Endothelial cell of umbilical vein (primary cell): ENCODE data around the gene KIF1C. TPM values are rescaled to one million over a fixed set of nuclear protein-coding genes. Genes with fewer than 3 reads are reported as not detected.
A peak's percentile ranks its signal among the peaks of the same experiment; 100 is the strongest.

Experiments used
- BruUV-seq: library from RNA; stranded (reverse); fragments of 400-500 nt; replicated peaks from 2 replicates; lab custom pipeline; 2021; lab: Mats Ljungman, UMichigan
- CTCF ChIA-PET: fragments of 300-600, 350-600 bp; sonication (Branson Sonifier 250); formaldehyde crosslinking; loops from one replicate; lab custom pipeline; 2021; ENCODE audit warnings: antibody characterized with exemption, inconsistent platforms; lab: Charles Lee
- POLR2A ChIA-PET: fragments of 300-600, 350-600 bp; sonication (Branson Sonifier 250); formaldehyde crosslinking; loops from one replicate; lab custom pipeline; 2021; ENCODE audit warnings: antibody characterized with exemption, inconsistent platforms; lab: Charles Lee
- DNase-seq: peaks from one replicate; pipeline ENCODE4 v3.0.0-alpha.2; 2011; ENCODE audit warnings: low read depth, low spot score
- FAIRE-seq: peaks from 2 replicates; lab custom pipeline; 2011; peaks lifted over from hg19 to GRCh38; lab: Jason Lieb, UNC
- H2AFZ ChIP-seq: 2 replicates; pipeline ENCODE4 v1.6.0; 2012; ENCODE audit warnings: low read depth, low read length, control low read depth, inconsistent platforms
- H3K27ac ChIP-seq: 2 replicates; pipeline ENCODE4 v1.5.1; 2011; ENCODE audit warnings: low read depth, mild to moderate bottlenecking, control low read depth, low read length, moderate library complexity; ENCODE audit not compliant: insufficient read depth
- H3K27me3 ChIP-seq, 2 experiments: 2 replicates each; pipeline versions ENCODE4 v1.6.0 to v1.6.1; 2011; ENCODE audit warnings: low read length in 2 of 2, mixed read lengths in 1 of 2; ENCODE audit not compliant: control insufficient read depth in 2 of 2, insufficient read depth in 2 of 2
- H3K36me3 ChIP-seq, 2 experiments: 2 replicates in 1 of 2; 3 replicates in 1 of 2; pipeline ENCODE4 v1.5.1; 2011; ENCODE audit warnings: low read length in 2 of 2, mild to moderate bottlenecking in 1 of 2, moderate library complexity in 1 of 2; ENCODE audit not compliant: control insufficient read depth in 2 of 2, insufficient read depth in 2 of 2; ENCODE audit errors: extremely low read depth in 1 of 2
- H3K4me1 ChIP-seq: 3 replicates; pipeline ENCODE4 v1.5.1; 2011; ENCODE audit warnings: mild to moderate bottlenecking, low read length; ENCODE audit not compliant: control insufficient read depth, insufficient read depth; ENCODE audit errors: extremely low read depth
- H3K4me2 ChIP-seq: 2 replicates; pipeline ENCODE4 v1.6.1; 2011; ENCODE audit warnings: low read length, control low read depth, mixed read lengths; ENCODE audit not compliant: insufficient read depth
- H3K4me3 ChIP-seq, 3 experiments: fragments of 200-600 bp in 1 of 3; sonication (generic), shearing (Covaris generic) in 1 of 3; replicated peaks in 1 of 3; 2 replicates each; pipeline ENCODE4 v1.5.1; 2011 to 2016; ENCODE audit warnings: control low read depth in 3 of 3, low read length in 3 of 3, mild to moderate bottlenecking in 2 of 3, inconsistent platforms in 1 of 3, low read depth in 1 of 3, moderate library complexity in 1 of 3; ENCODE audit not compliant: insufficient read depth in 1 of 3
- H3K79me2 ChIP-seq: 2 replicates; pipeline ENCODE4 v1.6.0; 2012; ENCODE audit warnings: low read length, inconsistent platforms; ENCODE audit not compliant: control insufficient read depth, insufficient read depth
- H3K9ac ChIP-seq: replicated peaks from 2 replicates; pipeline ENCODE3; 2011; ENCODE audit warnings: low read length, control low read depth; ENCODE audit not compliant: insufficient read depth; ENCODE audit errors: extremely low read depth
- H3K9me1 ChIP-seq: replicated peaks from 3 replicates; pipeline ENCODE4 v1.6.0; 2011; ENCODE audit warnings: mild to moderate bottlenecking, low read length; ENCODE audit not compliant: control insufficient read depth, insufficient read depth; ENCODE audit errors: extremely low read depth
- H3K9me3 ChIP-seq: replicated peaks from 2 replicates; pipeline ENCODE4 v1.5.1; 2012; ENCODE audit warnings: low read length, inconsistent platforms; ENCODE audit not compliant: control insufficient read depth, insufficient read depth
- H4K20me1 ChIP-seq: replicated peaks from 2 replicates; pipeline ENCODE3; 2011; ENCODE audit warnings: mild to moderate bottlenecking, low read length; ENCODE audit not compliant: control insufficient read depth, insufficient read depth; ENCODE audit errors: extremely low read depth
- EZH2 ChIP-seq: IDR thresholded peaks from 2 replicates; pipeline ENCODE4 v1.6.1; 2012; ENCODE audit warnings: borderline replicate concordance, low read depth, mild to moderate bottlenecking, moderate library complexity, low read length, inconsistent platforms; ENCODE audit not compliant: severe bottlenecking
- FOS ChIP-seq: IDR thresholded peaks from 2 replicates; pipeline ENCODE4 v1.6.1; 2011; ENCODE audit warnings: mild to moderate bottlenecking, low read length, moderate library complexity, borderline replicate concordance; ENCODE audit not compliant: insufficient read depth
- GATA2 ChIP-seq: IDR thresholded peaks from 2 replicates; pipeline ENCODE4 v1.7.0; 2011; ENCODE audit warnings: low read depth, mild to moderate bottlenecking, moderate library complexity, mixed read lengths, low read length; ENCODE audit not compliant: insufficient read length, insufficient read depth
- JUN ChIP-seq: IDR thresholded peaks from 2 replicates; pipeline ENCODE4 v1.6.1; 2011; ENCODE audit warnings: borderline replicate concordance, low read depth; ENCODE audit not compliant: insufficient read length, insufficient read depth
- MYC ChIP-seq: IDR thresholded peaks from one replicate; pipeline ENCODE4 v1.6.1; 2011; ENCODE audit warnings: mild to moderate bottlenecking, low read depth, low read length
- POLR2A ChIP-seq: IDR thresholded peaks from 2 replicates; pipeline ENCODE4 v1.6.1; 2012; ENCODE audit warnings: low read depth, mild to moderate bottlenecking, control low read depth, low read length
- POLR2AphosphoS5 ChIP-seq: IDR thresholded peaks from 2 replicates; pipeline ENCODE4 v1.6.1; 2012; ENCODE audit warnings: low read depth, mild to moderate bottlenecking, control low read depth, low read length, moderate library complexity; ENCODE audit not compliant: insufficient read depth
- dilution Hi-C: fragments of 300-500 bp; cut with MboI; formaldehyde crosslinking; loops from one replicate; pipeline ENCODE4 v1.15.0; 2019; ENCODE audit warnings: low sequenced_read_pairs; ENCODE audit not compliant: extremely low pct_ligation_motif_present
- intact Hi-C: fragments of 100-400 bp; cut with micrococcal nuclease; formaldehyde crosslinking; loops from one replicate; pipeline ENCODE4 v1.10.0; 2022
- polyA plus RNA-seq, 4 experiments: library from polyadenylated mRNA; depleted of rRNA in 3 of 4; stranded (reverse) in 3 of 4; unstranded in 1 of 4; fragments of >200 nt; gene quantifications; 2 replicates each; pipeline versions ENCODE4 v1.2.1 to v1.2.3, GENCODE V29; 2011 to 2012; ENCODE audit warnings: missing spikeins in 1 of 4
- total RNA-seq: library from RNA; stranded (reverse); gene quantifications from 2 replicates; pipeline ENCODE4 v1.2.3, GENCODE V29; 2021
- TF ChIP-seq, protein P1 (sequence below): IDR thresholded peaks from 2 replicates; pipeline ENCODE4 v1.6.1; 2011; ENCODE audit not compliant: insufficient read depth, insufficient read length
- TF ChIP-seq, protein P2 (sequence below), 2 donors: IDR thresholded peaks; 1 replicate in 1 of 2; 2 replicates in 1 of 2; pipeline ENCODE4 v1.5.1; 2011; ENCODE audit warnings: low read length in 2 of 2, mild to moderate bottlenecking in 2 of 2, moderate library complexity in 2 of 2, control low read depth in 1 of 2, inconsistent platforms in 1 of 2, low read depth in 1 of 2; ENCODE audit not compliant: insufficient read depth in 1 of 2; ENCODE audit errors: extremely low read depth in 1 of 2

Gene KIF1C
- total and polyA plus RNA-seq, 2 donors (not counting 3 experiments of a cell fraction or from before 2014, with no cell fraction given), result 33.6 to 171 TPM

DNA sequence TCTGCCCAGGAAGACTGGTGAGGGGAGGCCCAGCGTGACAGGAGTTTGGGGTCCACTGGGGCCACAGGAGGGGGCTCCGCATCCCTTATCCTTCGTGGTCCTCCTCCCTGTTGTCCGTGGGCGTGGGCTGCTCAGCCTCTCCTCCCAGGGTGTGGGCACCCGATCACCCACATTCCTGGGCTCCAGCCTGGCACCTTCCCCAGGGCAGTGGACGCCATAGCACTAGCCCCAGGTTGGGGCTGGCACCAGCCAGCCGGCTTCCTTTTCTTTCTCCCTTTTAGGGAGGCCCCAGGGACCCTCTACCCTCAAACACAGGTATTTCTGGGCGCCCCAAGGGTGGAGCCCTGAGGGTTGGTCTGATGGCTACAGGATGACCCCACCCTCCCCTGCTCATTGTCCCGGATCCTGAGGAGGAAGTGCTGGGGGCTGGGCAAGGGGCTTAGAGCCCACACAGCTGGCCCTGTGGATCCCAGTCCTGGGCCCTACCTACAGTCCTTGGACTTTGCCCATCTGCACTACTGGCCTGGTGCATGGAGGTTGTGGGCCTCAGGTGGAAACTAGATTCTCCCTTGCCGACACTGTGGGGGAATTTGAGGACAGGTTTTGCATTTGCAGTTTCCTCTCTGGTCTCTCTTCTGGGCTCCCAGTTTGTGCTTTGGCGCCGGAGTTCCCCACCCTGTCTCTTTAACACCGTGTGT, 1.1 kb downstream of the KIF1C start:
- H3K27ac ChIP-seq, result peak overlapping the region; percentile 23
- TF ChIP-seq POLR2A, result no peak
- TF ChIP-seq EZH2, result no peak
- TF ChIP-seq FOS, result no peak
- TF ChIP-seq, protein P1, sequence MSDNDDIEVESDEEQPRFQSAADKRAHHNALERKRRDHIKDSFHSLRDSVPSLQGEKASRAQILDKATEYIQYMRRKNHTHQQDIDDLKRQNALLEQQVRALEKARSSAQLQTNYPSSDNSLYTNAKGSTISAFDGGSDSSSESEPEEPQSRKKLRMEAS, result no peak
- TF ChIP-seq MYC, result no peak
- TF ChIP-seq JUN, result no peak
- TF ChIP-seq POLR2AphosphoS5, result no peak
- TF ChIP-seq, protein P2, sequence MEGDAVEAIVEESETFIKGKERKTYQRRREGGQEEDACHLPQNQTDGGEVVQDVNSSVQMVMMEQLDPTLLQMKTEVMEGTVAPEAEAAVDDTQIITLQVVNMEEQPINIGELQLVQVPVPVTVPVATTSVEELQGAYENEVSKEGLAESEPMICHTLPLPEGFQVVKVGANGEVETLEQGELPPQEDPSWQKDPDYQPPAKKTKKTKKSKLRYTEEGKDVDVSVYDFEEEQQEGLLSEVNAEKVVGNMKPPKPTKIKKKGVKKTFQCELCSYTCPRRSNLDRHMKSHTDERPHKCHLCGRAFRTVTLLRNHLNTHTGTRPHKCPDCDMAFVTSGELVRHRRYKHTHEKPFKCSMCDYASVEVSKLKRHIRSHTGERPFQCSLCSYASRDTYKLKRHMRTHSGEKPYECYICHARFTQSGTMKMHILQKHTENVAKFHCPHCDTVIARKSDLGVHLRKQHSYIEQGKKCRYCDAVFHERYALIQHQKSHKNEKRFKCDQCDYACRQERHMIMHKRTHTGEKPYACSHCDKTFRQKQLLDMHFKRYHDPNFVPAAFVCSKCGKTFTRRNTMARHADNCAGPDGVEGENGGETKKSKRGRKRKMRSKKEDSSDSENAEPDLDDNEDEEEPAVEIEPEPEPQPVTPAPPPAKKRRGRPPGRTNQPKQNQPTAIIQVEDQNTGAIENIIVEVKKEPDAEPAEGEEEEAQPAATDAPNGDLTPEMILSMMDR (IDR thresholded peaks at IDR 0.05; ENCODE audit: extremely low read depth in 1 of 2, insufficient read depth in 1 of 2, low read depth in 1 of 2, low read length in 2 of 2), result no peak
- TF ChIP-seq GATA2, result no peak
- peaks cover 34% of the 10 kb centered on the region for H3K79me2 ChIP-seq
- no TSS peak for BruUV-seq
- H3K4me3 ChIP-seq, result peak overlapping the region; percentile 77 to 95 (median 82)
- no peak for FAIRE-seq
- H3K9ac ChIP-seq, result peak overlapping the region; percentile 49
- H2AFZ ChIP-seq, result no peak overlapping the region
- intact Hi-C loops (loop anchor here (2.0 kb wide), 1 partner anchor 58 kb away; the partner anchor contains the start of genes RNF167 and SLC25A11), dilution Hi-C loops (no loop called here)
- no peak for DNase-seq
- H3K9me1 ChIP-seq, result no peaks in the 10 kb centered on the region
- H3K4me2 ChIP-seq, result peak overlapping the region; percentile 87
- ChIA-PET POLR2A (no interaction called here), CTCF (interaction anchor here (1.3 to 4.2 kb wide), 4 partner anchors 8 to 90 kb away, joined by 6 to 21 read pairs (median 14); partner anchors contain the start of genes CAMTA2, RNF167 and SLC25A11)
- H4K20me1 ChIP-seq, result no peaks in the 10 kb centered on the region
- no peaks in the 10 kb centered on the region for H3K27me3 ChIP-seq
- H3K4me1 ChIP-seq, result peaks cover 19% of the 10 kb centered on the region
- no peaks in the 10 kb centered on the region for H3K9me3 ChIP-seq
- H3K36me3 ChIP-seq, result peaks cover 12 to 30% of the 10 kb centered on the region in 2 experiments
